Neural cell (in vitro differentiated cells): ENCODE results near the gene CACNA1C.

Experiments
- EZH2 ChIP-seq: fragments of 200-600, 300-800 bp; shearing (Covaris generic), sonication (generic); IDR thresholded peaks from 2 replicates; pipeline ENCODE4 v1.6.1; 2014; ENCODE audit warnings: antibody characterized with exemption, low read length, borderline replicate concordance, mild to moderate bottlenecking; ENCODE audit not compliant: insufficient read depth, poor library complexity, severe bottlenecking
- TF ChIP-seq, protein P1 (sequence below): fragments of 450-650 bp; IDR thresholded peaks from 2 replicates; pipeline ENCODE4 v1.5.1; 2014; ENCODE audit warnings: antibody characterized with exemption, mild to moderate bottlenecking, moderate library complexity; ENCODE audit not compliant: poor library complexity, severe bottlenecking

DNA sequence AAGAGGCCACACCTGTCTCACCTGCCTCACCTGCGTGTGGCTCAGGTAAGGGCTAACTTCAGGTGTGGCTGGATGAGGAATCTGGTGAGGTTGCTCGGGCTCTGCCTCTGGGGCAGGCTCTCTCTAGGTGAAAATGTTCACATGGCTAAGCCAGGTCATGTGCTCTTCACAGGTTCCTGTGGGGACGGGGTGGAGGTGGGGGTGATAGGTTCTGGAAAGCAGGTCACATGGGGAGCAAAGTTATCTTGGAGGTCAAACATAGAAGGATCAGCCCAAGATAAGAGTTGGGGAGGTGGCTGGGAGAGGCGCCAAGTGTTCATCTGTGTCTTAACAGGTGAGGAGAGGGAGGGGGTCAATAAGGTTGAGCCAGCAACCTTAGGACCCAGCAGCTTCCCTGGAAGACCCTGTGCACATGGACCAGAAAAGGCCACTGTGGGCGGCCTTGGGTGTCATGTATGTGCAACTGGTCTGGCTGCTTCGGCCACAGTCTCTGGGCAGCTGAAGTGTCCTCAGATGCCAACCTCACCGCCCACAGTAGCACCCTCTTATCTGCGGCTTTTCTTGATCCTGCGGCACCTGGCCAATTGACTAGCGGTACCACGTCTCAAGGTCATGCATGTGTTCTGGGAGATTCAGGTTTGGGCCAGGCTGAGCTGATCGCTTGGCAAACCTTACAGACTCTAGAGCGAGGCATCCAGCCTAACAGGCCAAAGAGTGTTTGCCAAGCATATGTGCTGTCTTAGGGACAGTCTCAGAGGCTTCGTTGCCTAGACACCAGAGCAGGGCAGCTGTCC is 60.5 kb downstream of the CACNA1C start:
- TF ChIP-seq, protein P1, sequence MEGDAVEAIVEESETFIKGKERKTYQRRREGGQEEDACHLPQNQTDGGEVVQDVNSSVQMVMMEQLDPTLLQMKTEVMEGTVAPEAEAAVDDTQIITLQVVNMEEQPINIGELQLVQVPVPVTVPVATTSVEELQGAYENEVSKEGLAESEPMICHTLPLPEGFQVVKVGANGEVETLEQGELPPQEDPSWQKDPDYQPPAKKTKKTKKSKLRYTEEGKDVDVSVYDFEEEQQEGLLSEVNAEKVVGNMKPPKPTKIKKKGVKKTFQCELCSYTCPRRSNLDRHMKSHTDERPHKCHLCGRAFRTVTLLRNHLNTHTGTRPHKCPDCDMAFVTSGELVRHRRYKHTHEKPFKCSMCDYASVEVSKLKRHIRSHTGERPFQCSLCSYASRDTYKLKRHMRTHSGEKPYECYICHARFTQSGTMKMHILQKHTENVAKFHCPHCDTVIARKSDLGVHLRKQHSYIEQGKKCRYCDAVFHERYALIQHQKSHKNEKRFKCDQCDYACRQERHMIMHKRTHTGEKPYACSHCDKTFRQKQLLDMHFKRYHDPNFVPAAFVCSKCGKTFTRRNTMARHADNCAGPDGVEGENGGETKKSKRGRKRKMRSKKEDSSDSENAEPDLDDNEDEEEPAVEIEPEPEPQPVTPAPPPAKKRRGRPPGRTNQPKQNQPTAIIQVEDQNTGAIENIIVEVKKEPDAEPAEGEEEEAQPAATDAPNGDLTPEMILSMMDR = no peak
- no peak for TF ChIP-seq EZH2
